ENCODE data around the gene ATP9A. TPM values are rescaled to one million over a fixed set of nuclear protein-coding genes. Genes with fewer than 3 reads are reported as not detected.

Gene ATP9A
- total RNA-seq, 1 experiment from 2014 or later, result 12.1 TPM

- no peak overlapping the region for H2BK12ac ChIP-seq (ENCODE audit: insufficient read length, low read depth, low read length)
These were observed 147.8 kb downstream of the ATP9A start for GRCh38 chr20:51620432-51620831.

More at GRCh38 chr20:51620432-51620831, 147.8 kb downstream of the ATP9A start:
- Histone ChIP-seq H3K4me1 (ENCODE audit: insufficient read depth, low read length) (no peaks in the 10 kb centered on the region), H4K20me1 (ENCODE audit: control insufficient read depth, insufficient read depth, insufficient read length) (no peaks in the 10 kb centered on the region), H4K5ac (ENCODE audit: insufficient read length, low read depth, low read length) (no peak overlapping the region), H3K23ac (ENCODE audit: insufficient read length, low read depth, low read length) (no peak overlapping the region), H2AFZ (ENCODE audit: low read length) (no peak overlapping the region), H2BK20ac (ENCODE audit: low read depth, low read length, poor library complexity, severe bottlenecking) (no peak overlapping the region), H3K27ac (ENCODE audit: insufficient read length, low read depth, low read length) (no peak overlapping the region), H2BK5ac (ENCODE audit: insufficient read length, low read length) (no peak overlapping the region), H2BK15ac (ENCODE audit: low read depth, low read length) (no peak overlapping the region), H3K27me3 (ENCODE audit: insufficient read depth, low read length) (no peaks in the 10 kb centered on the region), H3K56ac (ENCODE audit: insufficient read length, low read depth, low read length) (no peak overlapping the region), H3K18ac (ENCODE audit: insufficient read length, low read depth, low read length) (no peak overlapping the region), H3K9ac (ENCODE audit: extremely low read depth, insufficient read length, low read length) (no peak overlapping the region), H3K79me2 (ENCODE audit: insufficient read depth, low read length) (no peaks in the 10 kb centered on the region), H3K9me3 (ENCODE audit: control insufficient read depth, low read depth, low read length) (no peaks in the 10 kb centered on the region), H3T11ph (ENCODE audit: low read length) (no peak overlapping the region), H2AK5ac (ENCODE audit: insufficient read length, low read length) (no peak overlapping the region), H3K4me2 (ENCODE audit: insufficient read depth, insufficient read length, low read length) (no peak overlapping the region), H3K4ac (ENCODE audit: low read depth, low read length) (no peak overlapping the region), H4K91ac (ENCODE audit: insufficient read length, low read depth, low read length) (no peak overlapping the region), H2BK120ac (ENCODE audit: low read depth, low read length, poor library complexity, severe bottlenecking) (no peak overlapping the region), H3K23me2 (ENCODE audit: insufficient read length, low read depth, low read length, poor library complexity, severe bottlenecking) (no peaks in the 10 kb centered on the region), H4K8ac (replicated peaks; ENCODE audit: insufficient read length, low read depth, low read length) (no peak overlapping the region), H3K14ac (ENCODE audit: insufficient read depth, low read length) (no peak overlapping the region), H3K79me1 (ENCODE audit: insufficient read depth, low read depth, low read length, poor library complexity, severe bottlenecking) (no peaks in the 10 kb centered on the region)
- Mint-ChIP-seq H3K27me3 (ENCODE audit: low read depth) (no peaks in the 10 kb centered on the region), H3K27ac (no peak overlapping the region), H3K4me1 (peaks cover 6 to 10% of the 10 kb centered on the region in 2 experiments; a peak in 3 of 4 replicates), H3K4me3 (no peak overlapping the region), H3K36me3 (ENCODE audit: insufficient read depth in 1 of 3, low read depth in 3 of 3) (peaks cover 0 to 6% (median 0%) of the 10 kb centered on the region in 3 experiments; a peak in 1 of 7 replicates), H3K9me3 (no peaks in the 10 kb centered on the region)
- WGBS (ENCODE audit: extremely low coverage, insufficient read length, low lambda C conversion rate), result no CpG with 5 or more reads among the region's 12 CpGs
- TF ChIP-seq, protein P1, sequence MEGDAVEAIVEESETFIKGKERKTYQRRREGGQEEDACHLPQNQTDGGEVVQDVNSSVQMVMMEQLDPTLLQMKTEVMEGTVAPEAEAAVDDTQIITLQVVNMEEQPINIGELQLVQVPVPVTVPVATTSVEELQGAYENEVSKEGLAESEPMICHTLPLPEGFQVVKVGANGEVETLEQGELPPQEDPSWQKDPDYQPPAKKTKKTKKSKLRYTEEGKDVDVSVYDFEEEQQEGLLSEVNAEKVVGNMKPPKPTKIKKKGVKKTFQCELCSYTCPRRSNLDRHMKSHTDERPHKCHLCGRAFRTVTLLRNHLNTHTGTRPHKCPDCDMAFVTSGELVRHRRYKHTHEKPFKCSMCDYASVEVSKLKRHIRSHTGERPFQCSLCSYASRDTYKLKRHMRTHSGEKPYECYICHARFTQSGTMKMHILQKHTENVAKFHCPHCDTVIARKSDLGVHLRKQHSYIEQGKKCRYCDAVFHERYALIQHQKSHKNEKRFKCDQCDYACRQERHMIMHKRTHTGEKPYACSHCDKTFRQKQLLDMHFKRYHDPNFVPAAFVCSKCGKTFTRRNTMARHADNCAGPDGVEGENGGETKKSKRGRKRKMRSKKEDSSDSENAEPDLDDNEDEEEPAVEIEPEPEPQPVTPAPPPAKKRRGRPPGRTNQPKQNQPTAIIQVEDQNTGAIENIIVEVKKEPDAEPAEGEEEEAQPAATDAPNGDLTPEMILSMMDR (conservative IDR thresholded peaks at IDR 0.05), result no peak
- no peak for DNase-seq

Measured in H9 (cell line).